GM18867 (cell line): Measurements from ENCODE around the gene ZNF653.
"Not testable (repeated sequence)": the region's sequence is repeated elsewhere in the genome, so short reads cannot be mapped to it uniquely, and the experiment has no call there.

ENCODE experiments used
- ATAC-seq: cut with Tn5 transposase; IDR thresholded peaks from one replicate; pipeline ENCODE4 v1.9.1; 2021; ENCODE audit warnings: mild to moderate bottlenecking, moderate library complexity; ENCODE audit not compliant: unreplicated experiment

The ZNF653 gene

DNA sequence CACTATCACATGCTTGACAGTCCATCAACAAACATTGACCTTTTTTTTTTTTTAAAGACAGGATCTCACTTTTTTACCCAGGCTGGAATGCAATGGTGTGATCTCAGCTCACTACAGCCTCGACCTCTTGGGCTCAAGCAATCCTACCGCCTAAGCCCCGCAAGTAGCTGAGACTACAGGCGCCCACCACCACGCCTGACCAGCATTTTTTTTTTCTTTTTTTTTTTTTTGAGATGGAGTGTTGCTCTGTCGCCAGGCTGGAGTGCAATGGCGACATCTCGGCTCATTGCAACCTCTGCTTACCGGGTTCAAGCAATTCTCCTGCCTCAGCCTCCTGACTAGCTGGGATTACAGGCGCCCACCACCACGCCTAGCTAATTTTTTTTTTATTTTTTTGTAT lies 46.7 kb downstream of the ZNF653 start:
- not testable (repeated sequence) for ATAC-seq

DNA sequence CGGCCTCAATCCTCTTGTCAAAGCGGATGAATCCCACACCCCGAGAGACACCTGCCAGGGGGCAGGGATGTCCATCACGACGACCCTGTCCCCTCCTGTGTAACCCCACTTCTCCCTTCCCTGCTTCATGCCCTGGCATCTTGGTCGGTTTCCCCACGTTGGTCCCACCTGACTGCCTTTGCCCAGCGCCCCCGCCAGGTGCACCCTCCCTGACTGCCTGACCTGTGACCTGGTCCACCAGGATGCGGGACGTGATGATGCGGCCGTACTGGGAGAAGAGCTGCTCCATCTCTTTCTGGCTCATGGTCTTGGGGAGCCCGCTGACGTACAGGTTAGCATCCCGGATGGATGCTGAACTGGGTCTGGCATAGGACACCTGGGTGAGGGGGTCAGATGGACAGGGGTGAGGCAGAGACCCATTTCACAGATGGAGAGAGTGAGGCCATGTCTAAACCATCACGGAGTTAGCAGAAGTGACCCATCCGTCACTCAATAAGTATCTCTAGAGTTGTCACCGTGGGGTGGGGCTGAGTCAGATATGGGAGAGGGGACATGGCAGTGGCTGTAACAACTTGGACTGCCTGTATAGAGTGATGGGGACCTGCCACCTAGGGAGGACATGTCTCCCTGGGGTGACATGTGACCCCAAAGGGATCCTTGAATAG lies 47.3 kb downstream of the ZNF653 start:
- ATAC-seq, result no peak

DNA sequence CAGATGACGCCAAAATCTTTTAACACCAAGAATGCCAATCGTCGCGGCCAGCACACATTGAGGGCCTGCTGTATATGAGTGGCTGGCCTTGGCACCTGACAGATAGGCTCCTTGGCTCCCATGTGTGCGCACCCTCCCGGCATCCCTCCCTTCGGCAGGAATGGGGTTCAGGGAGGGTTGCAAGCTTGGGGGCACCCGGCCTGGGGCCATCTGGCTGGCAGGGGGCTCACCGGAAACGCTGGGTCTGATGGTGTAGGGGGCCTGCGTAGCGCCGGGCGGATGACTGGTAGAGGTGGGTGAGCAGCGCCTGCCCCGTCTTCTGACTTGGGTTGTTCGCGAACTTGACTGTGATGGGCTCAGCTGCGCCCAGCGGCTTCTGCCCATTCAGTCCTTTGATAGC lies 47.8 kb downstream of the ZNF653 start:
- ATAC-seq, result no peak

DNA sequence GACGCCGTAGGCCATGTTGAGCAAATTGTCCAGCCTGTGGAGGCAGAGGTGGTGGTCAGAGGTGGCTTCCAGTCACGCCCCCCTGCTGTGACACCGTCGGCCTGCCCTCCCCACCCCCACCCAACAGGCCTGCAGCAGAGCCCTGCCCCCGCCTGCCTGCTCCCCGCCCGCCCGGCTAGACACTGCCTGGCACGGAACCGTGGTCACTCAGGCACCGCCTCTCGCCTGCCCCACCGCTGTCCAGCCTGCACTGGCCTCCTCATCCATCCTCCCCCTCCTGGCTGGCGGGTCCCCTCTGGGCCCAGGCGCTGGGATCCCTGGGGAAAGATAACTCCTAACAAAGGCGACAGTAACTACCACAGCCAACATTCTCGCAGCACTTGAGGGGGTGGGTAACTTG lies 48.5 kb downstream of the ZNF653 start:
- ATAC-seq, result no peak

DNA sequence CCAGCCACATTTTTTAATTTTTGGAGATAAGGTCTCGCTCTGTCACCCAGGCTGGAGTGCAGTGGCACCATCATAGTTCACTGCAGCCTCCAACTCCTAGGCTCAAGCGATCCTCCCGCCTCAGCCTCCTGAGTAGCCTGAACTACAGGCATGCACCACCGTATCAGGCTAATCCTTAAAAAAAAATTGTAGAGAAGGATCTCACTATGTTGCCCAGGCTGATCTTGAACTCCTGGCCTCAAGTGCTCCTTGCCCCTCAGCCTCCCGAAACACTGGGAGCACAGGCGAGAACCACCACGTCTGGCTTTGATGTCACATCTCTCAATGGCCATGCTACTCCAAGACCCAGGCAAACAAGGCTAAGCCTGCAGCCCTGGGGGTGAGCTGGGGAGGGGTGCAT lies 49.0 kb downstream of the ZNF653 start:
- ATAC-seq, result no peak

DNA sequence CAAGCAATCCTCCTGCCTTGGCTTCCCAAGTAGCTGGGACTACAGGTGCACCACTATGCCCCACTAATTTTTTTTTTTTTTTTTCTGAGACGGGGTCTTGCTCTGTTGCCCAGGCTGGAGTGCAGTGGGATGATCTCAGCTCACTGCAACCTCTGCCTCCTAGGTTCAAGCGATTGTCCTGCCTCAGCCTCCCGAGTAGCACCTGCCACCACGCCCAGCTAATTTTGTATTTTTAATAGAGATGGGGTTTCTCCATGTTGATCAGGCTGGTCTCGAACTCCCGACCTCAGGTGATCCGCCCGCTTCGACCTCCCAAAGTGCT lies 50.4 kb downstream of the ZNF653 start:
- not testable (repeated sequence) for ATAC-seq

DNA sequence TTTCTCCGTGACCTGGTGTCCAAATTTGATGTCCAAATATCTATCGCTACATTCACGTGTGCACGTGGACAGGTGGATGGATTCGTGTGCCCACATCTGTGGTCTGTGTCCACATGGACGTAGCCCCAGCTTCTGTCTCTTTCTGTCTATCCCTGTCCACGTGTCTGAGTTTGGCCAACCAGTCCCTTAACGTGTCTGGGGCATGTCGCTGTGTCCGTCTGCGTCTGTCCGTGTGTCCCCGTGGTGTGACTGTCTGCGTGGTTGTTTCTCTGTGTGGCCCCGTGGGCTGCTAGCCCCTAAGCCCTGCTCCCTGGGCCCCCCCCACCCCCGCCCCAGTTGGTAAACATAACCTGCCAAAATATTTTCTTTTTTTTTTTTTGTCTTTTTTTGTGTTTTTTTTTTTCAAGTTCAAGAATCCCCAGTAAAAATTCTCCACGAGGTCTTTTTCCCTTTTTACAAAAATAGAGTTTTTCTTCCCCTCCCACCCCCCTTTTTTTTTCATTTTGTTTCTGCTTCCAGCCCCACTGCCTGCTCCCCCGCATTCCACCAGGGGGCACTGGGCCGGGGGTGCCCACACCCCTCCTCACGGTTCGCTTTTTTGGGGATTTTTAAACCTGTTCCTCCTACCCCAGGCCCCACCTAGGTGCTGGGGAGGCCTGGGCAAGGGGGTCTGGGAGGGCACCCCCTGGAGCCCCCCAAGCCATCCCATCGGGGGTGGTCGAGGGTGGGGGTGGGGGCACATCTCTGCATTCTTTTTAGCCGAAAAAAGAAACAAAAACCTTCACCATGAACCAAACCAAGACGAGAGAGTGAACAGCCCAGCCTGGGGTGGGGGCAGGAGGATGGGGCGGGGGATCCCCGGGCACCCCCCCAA lies 51.9 kb downstream of the ZNF653 start:
- no peak for ATAC-seq

DNA sequence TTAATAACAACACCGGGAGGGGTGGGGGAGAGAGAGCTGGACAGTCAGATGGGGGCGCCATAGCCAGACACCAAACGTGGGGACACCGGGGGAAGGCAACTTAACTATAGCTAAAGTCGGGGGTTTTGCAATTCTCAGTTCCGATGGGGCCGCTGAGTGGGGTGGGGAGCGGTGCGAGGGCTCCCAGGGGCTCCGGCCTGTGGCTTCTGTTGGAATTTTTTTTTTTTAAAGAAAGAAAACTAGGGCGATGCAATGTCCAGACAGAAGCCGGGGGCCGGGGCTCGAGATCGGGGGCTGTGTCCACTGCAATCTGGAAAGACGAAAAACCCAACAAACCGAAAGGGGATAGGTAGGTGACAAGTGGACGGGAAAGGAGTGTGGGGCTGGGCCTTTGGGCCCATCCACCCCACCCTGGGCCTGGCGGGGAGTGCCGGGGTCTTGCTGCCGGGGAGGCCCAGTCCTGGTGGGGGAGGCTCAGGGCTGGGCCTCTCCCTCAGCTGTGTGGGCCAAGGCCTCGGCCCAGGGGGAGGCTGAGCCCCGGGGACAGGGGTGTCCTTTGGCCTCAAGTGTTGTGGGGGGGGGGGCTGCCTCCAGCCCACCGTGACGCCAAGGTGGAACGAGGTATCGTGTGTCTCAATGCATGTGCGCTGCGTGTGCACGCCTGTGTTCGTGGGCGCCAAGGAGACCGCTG lies 52.9 kb downstream of the ZNF653 start:
- ATAC-seq, result no peak

DNA sequence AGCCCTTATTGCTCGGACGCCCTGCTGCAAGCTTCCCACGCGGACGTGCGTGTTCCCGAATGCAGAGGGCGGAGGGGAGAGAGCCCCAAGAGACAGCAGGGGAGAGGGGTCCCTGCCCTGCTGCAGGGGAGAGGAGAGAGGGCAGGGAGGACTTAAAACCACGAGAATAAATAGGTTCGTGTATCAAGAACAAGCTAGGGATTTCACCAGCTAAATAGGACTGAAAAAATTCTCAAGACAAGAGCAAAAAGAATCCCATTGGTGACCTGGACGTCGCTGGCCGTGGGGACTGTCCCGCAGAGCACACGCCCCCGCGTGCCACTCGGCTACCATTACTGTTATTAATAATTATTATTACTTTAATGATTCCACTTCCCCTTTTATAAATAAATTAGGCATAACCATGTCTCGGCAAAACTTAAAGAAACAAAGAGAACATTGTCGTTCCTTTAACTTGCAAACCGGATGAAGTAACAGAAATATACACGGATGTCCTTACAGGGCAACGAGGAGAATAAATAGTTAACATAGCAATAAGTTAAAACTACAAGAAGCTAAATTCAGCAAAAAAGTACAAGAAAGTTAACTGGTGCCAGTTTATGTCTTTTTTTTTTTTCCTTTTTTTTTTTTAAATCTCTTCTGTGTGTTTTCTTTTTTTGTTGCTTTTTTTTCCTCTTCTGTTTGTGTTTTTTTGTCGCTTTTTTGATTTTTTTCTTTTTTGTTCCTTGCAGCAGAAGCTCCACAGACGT lies 53.6 kb downstream of the ZNF653 start:
- ATAC-seq, result no peak

DNA sequence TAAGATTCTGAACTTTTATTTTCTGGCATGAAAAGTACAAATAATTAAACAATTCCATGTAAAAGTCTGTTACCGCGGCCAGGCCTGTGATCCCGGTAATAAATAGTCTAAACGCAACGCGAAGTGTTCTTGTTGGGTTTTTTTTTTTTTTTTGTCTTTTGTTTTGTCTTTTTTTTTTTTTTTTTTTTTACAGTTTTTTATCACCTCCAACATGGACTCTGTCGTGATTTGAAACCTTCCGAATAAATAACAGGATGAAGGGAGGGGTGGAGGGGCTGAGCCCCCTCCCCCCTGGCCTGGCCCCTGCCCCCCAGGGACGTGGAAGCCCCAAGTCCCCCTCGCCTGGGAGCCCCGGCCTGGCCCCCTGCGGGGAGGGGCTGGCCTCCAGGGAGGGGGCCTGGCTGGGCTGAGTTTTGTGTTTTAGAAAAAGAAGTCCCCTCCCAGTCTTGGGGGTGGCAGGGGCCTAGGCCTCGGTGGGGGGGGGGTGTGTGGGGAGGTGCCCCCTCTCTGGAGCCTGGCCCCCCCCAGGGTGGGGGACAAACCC lies 54.2 kb downstream of the ZNF653 start:
- no peak for ATAC-seq

DNA sequence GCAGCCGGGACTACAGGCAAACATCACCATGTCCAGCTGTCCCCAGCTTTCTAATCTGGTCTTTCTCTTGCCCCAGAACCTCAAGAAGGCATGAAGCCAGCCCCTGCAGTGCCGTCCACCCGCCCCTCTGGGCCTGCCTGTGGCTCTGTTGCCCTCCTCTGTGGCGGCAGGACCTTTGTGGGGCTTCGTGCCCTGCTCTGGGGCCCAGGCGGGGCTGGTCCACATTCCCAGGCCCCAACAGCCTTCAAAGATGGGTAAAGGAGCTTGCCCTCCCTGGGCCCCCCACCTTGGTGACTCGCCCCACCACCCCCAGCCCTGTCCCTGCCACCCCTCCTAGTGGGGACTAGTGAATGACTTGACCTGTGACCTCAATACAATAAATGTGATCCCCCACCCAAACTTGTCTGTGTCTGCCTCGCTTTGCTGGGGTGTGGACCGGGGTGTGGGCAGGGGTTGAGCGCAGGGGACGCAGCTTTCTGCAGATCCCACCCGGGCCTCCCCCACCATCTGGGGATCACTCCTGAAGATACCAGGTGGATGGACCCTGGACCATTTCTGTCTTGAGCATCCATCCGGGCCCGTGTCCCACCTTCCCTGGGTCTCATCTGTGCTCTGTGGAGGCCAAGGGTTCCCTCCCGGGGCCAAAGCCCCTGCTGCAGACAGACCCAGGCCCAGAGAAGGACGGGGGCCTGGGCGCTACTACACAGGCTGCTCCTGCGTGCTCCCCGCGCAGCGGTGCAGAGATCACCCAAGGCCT lies 54.9 kb downstream of the ZNF653 start:
- ATAC-seq, result no peak

DNA sequence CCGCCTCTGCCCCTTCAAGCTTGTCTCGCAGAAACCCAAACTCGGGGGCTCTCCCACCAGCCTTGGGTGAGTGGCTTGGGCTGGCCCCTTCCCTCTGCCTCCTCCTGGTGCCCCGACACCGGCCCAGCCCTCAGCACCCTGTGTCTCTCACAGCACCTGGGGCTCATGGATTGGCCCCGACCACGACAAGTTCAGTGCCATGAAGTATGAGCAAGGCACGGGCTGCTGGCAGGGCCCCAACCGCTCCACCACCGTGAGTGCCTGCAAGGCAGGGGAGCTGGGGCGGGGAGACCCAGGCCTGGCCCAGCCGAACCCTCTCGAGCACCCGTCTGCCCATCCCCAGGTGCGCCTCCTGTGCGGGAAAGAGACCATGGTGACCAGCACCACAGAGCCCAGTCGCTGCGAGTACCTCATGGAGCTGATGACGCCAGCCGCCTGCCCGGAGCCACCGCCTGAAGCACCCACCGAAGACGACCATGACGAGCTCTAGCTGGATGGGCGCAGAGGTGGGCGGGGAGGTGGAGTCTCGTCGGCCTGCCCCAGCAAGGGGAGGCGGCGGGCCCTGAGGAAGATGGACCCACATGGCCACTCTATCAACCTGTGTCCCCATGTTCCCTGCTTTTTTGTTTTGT lies 56.6 kb downstream of the ZNF653 start:
- no peak for ATAC-seq

DNA sequence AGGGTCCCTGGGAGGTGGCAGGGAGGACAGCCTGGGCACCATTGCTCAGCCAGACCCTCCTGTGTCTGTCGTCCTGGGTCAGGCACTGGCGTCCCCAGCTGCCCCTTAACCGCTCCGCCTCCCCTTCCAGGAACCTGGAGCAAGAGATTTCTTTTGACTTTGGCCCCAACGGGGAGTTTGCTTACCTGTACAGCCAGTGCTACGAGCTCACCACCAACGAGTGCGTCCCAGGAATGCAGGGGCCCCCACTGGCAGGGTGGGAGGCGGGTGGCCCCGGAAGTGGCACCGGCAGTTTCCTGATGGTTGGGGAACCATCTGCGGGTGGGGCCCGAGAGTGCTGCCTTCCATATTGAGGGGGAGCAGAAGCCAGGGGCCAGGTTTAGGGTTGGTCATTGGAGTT lies 57.2 kb downstream of the ZNF653 start:
- ATAC-seq, result no peak

DNA sequence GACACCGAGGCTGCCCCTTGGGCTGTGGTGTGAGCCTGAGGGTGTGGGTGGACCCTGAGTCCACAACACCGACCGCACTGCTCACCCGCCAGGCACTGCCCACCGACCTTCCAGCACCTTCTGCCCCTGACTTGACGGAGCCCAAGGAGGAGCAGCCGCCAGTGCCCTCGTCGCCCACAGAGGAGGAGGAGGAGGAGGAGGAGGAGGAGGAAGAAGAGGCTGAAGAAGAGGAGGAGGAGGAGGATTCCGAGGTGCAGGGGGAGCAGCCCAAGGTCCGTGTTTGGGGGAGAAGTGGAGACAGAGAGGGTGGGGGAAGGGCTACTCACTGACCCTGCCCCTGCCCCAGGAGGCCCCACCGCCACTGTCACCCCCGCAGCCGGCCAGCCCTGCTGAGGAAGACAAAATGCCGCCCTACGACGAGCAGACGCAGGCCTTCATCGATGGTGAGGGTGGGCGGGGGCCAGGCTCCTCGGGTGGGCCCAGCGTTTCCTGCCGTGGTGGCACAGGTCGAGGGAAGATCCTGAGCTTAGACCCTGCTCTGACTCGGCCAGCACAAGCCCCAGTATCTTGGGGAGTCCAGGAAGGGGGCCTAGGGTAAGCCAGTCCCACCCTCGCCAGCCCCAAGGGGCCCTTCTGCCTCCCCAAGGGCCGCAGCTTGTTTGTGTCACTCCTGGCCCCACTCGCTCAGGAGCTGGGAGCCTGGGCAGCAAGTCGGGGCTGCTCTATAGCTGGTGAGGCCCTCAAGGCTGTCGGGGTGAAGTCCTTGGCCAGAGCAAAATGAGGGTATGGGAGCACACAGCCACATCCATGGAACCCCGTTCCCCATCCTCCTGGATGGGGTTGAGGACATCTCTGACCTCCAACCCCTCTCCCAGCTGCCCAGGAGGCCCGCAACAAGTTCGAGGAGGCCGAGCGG lies 58.0 kb downstream of the ZNF653 start:
- ATAC-seq, result no peak

DNA sequence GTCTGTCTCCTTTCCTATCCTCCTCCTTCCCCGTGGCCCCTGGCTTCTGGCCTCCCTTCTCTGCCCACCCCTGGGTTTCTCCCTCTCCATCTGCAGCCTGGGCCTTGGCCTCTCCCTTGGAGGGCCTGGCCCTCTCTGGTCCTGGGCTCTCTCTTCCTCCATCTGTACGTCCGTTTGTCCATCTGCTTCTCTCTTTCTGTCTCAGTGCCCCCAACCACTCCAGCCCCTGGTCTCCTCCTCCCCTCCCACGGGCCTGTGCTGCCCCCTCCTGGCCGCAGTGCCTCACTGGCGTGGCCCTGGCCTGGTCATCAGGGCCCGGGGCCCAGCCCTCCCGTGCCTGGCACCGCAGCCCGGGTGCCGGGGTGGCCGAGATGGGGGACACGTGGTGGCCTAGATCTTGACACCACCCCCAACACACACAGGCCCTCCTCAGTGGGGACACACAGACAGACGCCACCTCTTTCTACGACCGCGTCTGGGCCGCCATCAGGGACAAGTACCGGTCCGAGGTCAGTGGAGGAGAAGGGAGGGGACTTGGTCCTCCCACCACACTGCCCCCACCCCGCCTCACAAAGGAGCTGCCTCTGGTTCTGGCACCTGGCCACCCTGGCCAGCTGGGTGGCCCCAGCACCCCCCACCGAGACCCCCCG lies 58.9 kb downstream of the ZNF653 start:
- no peak for ATAC-seq

DNA sequence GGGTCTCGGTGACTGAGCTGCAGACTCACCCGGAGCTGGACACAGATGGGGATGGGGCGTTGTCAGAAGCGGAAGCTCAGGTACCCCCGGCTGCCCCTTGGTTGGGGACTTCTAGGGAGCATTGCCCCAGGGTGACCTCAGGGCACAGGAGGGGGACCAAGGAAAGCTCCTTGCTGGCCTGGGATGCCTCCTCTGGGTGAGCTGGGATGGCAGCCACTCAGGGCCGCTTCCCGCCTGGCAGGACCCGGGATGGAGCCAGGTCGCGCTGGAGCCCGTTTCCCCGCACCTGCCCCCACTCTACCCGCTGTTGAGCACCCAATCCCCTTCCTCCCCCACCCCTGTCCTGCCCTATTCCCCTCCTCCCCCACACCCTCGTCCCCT lies 59.4 kb downstream of the ZNF653 start:
- ATAC-seq, result no peak

DNA sequence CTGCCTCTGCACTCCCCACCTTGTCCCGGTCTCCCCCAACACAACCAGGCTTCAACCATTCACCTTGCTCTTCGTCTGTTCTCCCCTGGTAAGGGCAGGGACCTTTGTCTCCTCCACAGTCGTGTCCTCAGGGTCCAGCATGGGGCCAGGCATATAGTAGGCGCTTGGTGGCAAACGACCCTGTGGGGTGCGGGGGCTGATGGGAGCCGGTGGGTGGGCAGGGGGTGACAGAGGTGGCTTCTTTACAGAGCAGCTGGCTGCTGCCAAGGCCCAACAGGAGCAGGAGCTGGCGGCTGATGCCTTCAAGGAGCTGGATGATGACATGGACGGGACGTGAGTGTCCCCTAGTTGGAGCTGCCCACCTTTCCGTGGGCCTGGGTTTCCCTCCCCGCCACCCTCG lies 60.5 kb downstream of the ZNF653 start:
- no peak for ATAC-seq

DNA sequence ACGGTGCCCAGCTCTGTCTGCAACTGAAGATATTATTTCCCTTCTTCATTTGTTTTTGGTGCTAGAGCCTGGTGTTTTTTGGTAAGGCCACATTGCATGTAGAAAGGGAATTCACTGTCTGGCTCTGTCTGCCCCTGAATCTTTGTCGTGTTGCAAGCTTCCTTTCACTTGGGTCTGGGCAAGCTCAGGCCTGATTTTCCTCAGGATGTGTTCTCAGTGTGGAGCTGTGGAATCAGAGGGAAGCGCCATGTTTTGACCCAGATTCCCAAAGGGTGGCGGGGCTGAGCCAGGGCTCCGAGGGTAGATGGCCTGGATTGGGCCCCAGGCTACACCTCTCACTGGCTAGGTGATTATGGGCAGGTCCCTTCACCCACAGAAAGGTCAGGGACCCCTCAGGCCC lies 61.6 kb downstream of the ZNF653 start:
- no peak for ATAC-seq
